CD4-positive, alpha-beta T cell treated with Interleukin-6 for 4 hours (primary cell): ENCODE measurements around the gene IFNG-AS1.

ENCODE experiments used
- DNase-seq: peaks from one replicate; pipeline ENCODE4 v3.0.0-alpha.2; 2020; ENCODE audit warnings: mixed read lengths

IFNG-AS1 gene

DNA sequence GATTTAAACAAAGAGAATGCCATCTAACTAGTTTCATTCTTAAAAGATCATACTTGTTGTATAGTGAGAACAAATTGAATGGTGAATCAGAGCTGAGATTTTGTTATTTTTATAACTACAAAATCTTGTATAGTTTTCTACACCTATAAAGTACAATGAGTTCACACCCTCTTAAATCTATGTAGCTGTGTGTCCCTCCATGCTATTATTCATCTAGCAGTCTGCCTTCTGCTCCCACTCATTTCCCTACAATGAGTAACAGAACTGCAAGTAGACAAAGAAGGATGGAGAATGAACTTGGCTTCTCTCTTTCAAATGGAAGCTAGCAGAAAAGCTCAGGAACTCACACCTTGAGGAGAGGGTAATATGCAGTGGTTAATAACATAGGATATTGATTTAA, 7.1 kb downstream of the IFNG-AS1 start:
- DNase-seq, result no peak

DNA sequence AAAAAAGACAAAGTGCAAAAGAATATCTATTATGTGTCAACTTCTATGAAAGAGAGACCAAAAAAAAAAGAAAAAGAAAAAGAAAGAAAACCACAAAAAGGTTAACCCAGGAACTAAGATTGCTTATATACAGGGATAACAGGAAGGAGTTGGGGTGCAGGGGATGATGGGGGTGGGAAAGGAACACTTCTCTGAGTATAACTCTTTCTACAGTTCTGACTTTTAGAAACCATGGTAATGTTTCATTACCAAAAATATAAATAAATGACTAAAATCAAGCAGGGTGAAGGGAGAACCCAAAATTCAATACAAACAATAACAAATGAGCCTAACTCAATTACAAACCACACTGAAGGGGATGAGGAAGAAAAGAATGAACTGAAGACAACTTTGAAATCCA, 9.1 kb downstream of the IFNG-AS1 start:
- DNase-seq, result no peak

DNA sequence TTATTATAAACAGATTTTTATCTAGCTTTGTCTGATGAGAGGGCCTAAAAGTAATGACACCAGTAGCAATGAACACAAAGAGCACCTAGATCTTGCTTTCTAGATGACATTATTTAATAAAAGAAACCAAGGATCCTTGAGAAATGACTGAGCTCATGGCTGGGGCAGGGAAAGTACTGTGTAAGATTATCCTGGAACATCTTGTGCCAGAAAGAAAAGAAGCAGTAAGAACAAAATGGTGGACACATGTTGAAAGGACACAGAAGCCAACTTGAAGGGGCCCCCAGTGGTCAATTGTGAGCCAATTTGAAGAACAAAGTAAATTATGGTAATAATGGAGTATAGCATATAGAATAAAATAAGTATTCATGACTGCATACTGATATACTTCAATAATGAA, 10.0 kb downstream of the IFNG-AS1 start:
- DNase-seq, result no peak

DNA sequence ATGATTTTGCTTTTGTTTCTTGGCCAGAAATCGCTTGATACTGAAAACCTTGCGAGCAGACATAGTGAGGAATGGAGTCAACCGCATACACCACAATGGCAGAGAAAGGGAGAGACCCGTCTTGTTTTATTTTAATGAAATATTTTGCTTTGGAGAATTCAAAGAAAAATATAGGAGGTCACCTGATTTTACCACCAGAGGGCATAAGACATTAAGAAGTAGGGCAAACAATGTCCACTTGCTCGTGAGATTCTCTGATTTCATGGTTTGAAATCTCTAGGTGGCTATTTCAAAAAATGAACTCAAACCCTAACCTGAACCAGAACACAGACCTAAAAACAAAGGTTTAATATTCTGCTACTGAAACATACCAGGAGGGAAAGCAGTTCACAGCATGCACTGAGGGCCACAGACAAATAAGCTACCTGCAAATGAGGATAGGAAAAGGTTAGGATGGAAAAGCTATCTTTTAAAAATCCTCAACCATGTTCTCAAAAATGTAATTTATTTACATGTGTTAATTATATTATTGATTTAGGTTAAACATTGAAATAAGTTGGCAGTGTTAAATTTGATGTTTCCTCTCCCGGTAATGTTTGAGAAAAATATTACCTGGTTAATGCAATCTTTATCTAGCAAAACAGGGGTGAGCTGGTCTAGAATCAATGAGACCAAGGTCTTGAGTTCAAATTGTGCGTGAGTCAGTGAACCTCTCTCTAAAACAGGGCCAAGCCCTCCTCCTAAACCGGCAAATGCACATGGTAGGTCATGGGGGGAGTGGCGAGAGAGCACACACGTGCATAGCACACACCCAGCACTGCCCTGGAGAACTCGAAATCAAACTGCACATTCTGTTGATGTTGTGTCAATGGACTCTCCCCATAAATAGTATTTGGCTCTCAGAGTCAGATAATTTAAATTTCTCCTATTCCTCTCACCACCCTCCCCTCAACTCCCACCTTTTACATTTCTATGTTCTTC, 12.5 kb downstream of the IFNG-AS1 start:
- DNase-seq, result no peak

DNA sequence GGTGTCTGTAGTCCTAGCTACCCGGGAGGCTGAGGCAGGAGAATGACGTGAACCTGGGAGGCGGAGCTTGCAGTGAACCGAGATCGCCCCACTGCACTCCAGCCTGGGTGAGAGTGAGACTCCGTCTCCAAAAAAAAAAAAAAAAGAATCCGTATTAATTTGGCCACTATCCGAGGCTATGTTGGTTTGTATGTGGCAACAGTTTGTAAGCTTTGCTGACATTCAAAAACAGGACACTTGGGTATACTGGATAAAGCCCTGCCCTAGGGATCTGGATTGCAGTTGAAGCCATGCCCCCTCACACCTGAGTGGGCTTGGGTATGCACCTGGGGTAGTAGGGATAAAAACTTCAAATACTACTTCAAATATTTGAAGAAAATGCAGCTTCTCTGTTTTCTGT, 14.5 kb downstream of the IFNG-AS1 start:
- DNase-seq, result no peak

DNA sequence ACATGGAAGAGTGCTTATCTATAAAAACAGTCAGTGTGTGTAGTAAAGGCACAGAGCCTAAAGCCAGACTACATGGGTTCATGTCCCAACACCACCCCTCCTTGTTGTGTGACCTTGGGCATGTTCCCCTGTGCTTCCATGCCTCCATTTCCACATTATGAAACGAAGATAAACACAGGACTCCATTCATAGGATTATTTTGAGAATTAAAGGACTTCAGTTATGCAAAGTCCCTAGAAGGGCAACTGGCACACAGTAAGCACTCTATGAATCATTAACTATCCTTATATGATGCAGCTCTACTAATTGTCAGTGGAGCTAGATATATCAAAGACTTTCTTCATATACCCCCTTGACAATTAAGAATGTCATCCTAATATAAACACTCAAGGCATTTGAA, 17.8 kb downstream of the IFNG-AS1 start:
- DNase-seq, result no peak

DNA sequence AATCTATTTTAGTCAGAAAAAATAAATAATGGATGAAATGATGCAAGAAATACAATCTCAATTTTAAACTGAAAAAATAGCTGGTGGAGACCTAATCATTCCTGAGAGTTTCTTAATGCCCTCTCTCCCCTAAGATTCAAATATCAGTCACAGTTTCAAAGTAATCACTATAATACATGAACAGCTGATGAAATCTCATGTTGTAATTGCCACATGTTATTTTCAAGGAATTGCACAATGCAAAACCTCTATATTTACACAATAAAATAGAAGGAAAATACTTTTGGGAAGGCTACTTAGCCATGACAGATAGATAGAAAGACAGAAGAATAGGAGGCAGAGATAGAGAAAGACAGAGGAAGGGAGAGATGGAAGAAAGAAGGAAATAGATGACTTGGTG, 18.2 kb downstream of the IFNG-AS1 start:
- no peak for DNase-seq

DNA sequence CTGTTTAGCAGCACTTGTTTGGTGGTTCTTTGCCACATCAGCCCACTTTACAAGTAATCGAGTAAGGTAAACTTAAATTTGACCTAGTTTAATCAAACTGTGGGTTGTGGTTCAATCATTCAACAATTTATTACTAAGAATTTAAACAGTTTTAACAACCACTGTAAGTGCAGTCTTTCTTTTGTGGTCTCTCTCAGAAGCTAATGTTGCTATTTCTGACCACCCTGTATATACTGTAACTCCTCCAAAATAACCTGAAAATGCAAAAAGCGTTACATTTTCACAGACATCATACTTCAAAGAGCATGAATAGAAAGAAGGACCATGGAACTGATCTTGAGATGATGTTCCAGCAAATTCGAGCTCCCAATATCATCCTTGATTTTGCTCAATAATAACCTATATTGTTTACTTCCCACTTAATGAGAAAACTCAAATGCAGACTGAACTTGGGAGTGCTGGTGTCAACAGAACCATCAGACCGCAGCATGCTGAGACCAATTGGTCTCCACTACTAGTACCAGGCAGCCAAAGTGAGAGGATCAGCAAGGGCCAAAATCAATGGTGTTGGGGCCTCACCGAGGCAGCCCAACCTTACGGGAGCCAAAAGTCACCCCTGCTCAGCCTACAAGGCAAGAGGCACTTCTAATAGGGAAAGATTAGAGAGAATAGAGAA, 22.1 kb downstream of the IFNG-AS1 start:
- DNase-seq, result no peak

DNA sequence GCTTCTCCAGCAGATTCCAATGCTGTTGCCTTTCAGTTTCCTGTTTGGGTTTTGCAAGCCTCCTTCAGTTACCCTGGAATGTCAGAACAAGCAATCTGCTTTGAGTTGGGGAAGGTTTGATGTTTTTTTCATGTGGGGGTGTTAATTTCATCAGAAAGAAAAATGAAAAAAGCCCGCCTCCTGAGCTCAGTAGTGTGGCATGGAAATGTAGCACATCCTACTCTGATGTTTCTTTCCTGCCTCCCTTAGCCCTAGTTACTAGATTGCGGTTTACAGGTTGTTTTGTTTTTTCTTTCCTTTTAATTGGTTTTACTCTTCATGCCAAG, 22.6 kb downstream of the IFNG-AS1 start:
- no peak for DNase-seq

DNA sequence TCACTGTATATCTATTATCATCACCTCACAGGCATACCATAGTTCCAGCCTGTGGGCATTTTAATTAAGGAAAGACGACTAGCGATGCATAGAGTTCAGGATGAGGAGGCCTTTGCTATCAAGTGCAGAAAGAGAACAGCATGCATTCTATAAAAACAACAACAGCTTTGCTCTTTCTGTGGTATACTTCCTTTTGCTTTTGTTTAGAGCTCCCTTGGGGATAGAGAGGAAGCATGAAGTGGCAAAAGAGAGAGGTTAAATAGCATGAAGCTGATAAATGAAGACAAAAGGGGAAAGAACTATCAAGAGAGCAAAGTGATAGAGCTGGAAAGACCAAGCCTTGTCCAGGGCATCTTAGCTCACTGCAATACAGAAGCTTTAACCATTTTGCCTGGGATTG, 23.5 kb downstream of the IFNG-AS1 start:
- no peak for DNase-seq

DNA sequence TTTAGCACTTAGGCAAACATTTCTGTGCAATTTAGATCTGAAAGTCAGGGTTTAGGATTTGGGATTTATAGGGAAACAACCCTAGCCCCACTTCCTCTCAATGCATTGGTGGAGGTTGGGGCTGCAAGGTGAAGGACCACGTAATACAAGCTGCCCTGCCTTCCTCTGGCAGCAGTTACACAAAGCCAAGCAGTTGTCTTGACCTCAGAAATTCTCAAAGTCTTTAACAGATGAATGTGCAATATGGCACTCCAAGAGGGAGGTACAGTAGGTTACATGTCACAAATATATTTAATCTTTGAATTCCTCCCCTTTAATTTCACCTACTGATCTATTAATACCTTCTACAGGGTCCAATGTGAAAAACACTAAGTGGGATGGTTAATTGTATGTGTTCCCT, 23.9 kb downstream of the IFNG-AS1 start:
- no peak for DNase-seq

DNA sequence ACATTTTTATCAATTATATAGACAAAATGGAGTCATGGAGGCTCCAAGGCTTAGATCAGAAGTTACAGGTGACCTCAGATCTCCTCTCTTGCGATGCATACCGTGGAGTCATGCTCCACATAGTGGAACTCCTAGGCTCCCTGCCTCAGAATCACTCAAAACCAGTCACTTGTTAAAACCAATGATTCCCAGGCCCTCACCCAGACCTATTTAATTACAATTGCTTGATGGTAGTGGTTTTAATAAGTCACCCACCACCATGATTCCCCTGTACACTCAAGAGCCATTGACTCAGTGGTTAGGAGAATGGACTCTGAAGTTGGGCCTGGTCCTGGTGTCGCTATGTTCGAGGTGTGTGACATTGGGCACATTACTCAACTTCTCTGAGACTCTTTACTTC, 26.9 kb downstream of the IFNG-AS1 start:
- DNase-seq, result no peak

DNA sequence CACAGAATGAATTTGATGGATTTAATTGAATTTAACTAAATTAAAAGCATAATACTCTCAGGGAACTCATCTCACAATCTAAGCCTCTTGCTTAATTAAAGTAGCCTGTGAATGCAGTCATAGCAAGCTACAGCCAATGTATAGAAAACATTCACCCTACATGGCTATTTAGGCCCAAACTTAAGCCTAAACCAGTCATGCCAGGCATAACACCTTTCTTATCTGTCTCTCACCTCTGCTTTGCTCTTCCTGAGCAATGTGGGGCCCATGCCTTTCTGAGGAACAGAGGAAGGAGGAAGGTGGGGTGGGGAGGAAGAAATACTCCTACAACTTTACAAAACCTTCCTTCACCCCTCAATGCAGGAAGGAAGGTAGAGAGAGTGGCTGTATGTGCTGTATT, 29.1 kb downstream of the IFNG-AS1 start:
- DNase-seq, result no peak

DNA sequence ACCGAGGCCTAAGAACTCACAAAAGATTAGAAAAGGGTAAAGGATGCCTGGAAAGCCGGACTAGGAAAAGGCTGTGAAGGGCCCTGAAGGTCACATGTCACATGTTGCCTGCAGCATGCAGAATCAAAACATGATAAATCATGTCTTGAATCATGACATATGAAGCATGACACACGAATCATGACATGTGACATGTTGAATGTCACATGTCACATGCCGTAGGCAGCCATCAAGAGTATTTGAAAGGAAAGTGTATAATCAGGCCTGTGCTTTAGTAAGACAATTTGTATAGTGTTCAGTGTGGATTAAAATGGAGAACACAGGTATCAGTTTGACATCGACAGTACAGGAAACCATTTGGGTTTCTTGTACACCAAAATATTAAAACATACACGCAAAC, 30.8 kb downstream of the IFNG-AS1 start:
- no peak for DNase-seq

DNA sequence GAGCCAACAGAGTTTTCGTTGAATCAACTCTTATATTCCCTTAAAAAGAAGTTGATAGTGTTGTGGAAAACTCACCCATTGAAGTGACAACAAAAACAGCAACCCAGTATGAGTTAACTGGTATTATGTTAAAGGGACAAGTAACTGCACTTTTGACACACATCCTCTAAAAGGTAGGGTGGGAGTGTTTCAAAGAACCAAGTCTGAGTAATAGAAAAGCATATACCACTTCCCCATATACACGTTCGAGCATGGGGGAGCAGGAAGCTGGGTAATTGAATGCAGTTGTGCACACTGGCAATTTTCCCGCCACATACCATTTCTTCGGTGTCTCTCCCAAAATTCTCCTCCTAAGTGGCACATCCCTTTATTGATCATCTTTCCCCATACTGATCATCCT, 31.5 kb downstream of the IFNG-AS1 start:
- no peak for DNase-seq

DNA sequence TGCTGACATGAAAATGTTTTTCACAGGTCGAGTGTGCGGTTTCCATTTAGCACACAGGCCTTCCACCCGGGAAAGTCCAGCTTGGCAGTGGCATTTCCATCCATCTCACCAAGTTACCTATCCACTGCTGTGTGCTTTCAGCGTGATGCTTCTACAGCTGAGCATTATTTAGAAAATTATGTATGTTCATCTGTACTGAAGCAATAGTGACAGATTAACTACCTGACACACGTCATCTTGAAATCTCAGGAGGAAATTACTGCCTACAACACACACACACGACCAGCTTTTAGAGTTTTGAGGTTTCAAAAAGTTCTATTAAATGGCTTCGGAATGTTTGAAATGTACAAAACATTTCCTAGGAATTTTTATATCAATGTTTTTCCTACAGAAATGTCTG, 39.4 kb downstream of the IFNG-AS1 start:
- no peak for DNase-seq

DNA sequence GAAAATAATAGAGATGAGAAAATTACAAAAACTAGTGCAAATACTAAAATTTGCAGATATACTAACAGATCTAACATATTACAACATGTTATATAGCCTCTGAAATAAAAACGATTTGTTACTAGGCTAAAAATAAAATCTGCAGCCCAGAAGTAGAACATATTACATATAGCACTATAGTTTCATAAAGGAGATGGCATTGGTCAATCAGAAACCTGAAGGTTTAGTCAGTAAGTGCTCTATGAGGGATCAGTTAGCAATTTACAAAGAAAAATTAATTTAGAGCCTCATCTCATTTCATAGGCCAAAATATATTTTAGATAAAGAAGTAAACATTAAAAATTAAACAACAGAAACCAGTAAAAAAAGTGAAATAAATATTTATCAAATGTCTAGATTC, 41.0 kb downstream of the IFNG-AS1 start:
- no peak for DNase-seq

DNA sequence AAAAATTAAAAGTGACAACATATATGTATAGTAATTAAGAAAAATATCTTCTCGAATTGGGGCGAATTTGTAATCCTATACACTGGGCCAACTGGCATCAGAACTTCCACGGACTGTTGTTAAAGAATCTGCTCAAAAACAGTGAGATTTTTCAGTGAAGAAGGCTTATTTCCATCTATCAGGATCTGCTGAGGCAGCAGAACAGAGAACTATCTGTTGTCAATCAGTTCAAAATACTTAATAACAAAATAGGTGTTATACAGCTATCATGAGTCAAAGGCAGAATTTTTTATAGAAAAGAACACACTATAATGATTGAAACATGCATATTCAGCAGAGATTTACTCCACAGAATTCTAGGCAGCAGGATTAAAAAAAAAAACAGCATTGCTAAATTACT, 41.9 kb downstream of the IFNG-AS1 start:
- DNase-seq, result no peak

DNA sequence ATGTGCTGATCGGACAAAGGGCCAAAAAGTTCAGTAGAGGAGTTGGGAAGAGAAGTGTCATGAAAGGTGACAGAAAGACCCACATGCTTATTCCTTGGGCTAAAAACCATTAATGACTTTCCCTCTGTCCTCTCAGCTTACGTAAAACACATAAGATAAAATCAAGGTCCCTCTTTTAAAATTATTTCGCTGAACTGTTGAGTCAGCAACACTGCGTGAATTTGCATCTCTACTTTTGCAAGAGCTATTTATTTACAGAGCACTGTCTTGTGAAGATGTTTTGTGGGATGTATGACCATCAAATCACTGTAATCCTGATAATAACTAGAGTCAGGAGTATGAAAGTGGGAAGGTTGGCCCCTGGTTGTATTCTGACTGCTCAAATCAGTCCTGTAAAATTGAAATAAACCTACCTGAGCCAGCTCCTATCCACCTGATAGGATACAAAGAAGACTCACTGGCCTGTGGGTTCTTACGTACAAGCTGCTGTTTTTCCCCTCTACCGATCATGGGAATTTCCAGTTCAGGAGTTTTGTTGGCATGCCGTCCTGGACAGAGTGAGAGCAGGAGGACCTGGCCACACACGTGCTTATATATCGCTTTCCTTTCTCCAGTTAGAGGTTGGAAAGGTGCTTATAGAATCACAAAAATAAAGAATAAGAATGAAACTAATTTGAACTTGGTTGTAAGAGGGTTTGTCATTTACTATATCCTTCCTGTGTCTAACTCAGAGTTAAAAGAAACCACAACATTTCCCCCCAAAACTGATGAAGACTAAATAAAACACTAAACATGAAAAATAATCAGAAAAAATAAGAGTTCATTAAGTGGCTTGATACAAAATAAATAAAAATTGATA, 42.9 kb downstream of the IFNG-AS1 start:
- DNase-seq, result no peak

DNA sequence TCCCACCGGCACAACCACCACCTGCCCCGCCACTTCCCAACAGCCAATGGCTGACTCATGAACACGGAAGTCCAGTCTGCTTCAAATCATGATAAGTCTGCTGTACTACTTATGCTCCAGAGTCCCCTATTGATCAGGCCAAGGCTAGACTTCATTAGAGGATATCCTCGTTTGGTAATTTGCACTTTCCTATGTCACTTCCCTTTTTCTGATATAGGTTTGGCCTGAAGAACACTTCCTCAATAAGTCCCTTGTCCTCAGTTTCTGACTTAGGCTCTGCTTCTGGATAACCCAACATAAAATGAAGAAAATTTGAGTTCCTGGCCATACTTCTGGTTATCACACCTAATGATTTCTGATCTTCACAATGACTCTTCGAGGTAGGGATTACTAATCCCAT, 45.3 kb downstream of the IFNG-AS1 start:
- no peak for DNase-seq

DNA sequence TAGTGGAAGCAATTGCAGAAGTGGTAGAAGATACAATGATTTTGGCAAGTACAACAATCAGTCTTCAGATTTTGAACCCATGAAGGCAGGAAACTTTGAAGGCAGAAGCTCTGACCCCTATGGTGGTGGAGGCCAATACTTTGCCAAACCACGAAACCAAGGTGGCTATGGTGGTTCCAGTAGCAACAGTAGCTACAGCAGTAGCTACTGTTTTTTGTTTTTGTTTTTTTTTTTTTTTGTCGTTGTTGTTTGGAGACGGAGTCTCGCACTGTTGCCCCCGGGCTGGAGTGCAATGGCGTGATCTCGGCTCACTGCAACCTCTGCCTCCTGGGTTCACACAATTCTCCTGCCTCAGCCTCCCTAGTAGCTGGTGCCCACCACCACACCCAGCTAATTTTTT, 47.4 kb downstream of the IFNG-AS1 start:
- DNase-seq, result no peak

DNA sequence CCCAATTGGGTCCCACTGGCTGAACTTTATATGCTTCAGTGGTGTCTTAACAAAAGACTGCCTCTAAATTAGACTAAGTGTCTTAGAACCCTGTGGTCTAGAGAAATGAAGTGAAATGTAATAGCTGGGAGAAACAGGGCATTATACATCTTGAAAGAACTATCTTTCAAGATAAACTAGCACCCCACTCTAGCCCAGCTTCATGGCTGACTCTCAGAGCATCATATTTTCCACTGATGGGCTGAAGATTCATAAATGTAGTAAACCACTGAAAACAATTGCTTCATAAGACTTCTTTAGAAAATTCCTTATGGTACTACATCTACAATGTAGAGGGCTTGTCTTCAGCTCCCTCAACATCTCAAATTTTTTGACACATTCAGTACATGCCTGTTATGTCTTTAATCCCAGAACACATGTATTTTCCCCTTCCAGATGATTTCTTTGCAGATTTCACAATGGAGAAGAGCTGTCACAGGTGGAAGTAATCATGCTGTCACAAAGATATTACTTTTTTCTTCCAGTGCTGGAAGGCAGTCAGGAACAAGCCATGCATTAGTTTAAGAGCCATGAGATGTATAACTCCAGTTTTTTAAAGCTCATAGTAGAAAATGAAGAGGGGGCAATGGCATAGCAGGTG, 48.5 kb downstream of the IFNG-AS1 start:
- no peak for DNase-seq

DNA sequence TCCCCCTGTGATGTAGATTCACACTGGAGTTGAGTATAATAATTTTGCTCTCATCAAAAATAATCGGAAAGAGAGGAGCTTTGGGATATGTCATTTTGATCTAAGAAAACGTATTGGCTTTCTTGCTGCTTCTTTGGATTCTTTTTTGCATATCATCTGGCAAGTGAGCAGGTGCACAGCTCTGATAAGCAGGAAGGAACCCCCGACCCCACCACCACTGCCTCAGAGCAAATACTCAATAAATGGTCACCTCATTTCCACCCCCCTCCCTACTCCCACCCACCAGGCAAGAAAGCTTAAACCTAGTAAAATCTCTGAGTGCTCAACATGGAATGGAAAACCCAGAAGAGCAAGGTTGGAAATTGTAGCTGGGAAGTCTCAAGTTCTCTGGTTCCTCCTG, 49.4 kb downstream of the IFNG-AS1 start:
- DNase-seq, result no peak
